A549 (cell line): ENCODE measurements around the gene KCTD4. TPM values are rescaled to one million over a fixed set of nuclear protein-coding genes. Genes with fewer than 3 reads are reported as not detected.
A peak's percentile ranks its signal among the peaks of the same experiment; 100 is the strongest.

ENCODE experiments used
- ATAC-seq, 2 experiments: fragments of 200-7000 bp in 1 of 2; fragments of >200 bp in 1 of 2; cut with Nextera tagmentation in 1 of 2; cut with Tn5 transposase in 1 of 2; 3 replicates each; pipeline versions ENCODE4 v1.8.0 to v1.9.1; 2018 to 2020; ENCODE audit warnings: mild to moderate bottlenecking in 1 of 2, moderate library complexity in 1 of 2
- CTCF ChIA-PET: fragments of 300-600 bp; sonication (Branson Sonifier 250); formaldehyde crosslinking; extraction: SDS; loops from one replicate; lab custom pipeline; 2021; ENCODE audit warnings: antibody characterized with exemption, inconsistent platforms; lab: Yijun Ruan, JAX
- POLR2A ChIA-PET: fragments of 350-600 bp; formaldehyde crosslinking; extraction: SDS; loops from one replicate; lab custom pipeline; 2021; ENCODE audit warnings: antibody characterized with exemption, inconsistent platforms; lab: Yijun Ruan, JAX
- DNase-seq, 2 experiments: peaks; one replicate each; pipeline versions ENCODE4 v3.0.0 to v3.0.0-alpha.2; 2011 to 2016; ENCODE audit warnings: low read depth in 1 of 2, low spot score in 1 of 2
- FAIRE-seq: peaks from 2 replicates; lab custom pipeline; 2011; peaks lifted over from hg19 to GRCh38; lab: Jason Lieb, UNC
- H3K27ac ChIP-seq, 2 experiments: fragments of >200 bp; sonication (Bioruptor Twin); formaldehyde crosslinking; 3 replicates each; pipeline ENCODE4 v1.5.1; 2016 to 2017
- H3K4me1 ChIP-seq: fragments of >200 bp; sonication (Bioruptor Twin); formaldehyde crosslinking; 3 replicates; pipeline ENCODE4 v1.6.1; 2016
- H3K4me2 ChIP-seq: fragments of >200 bp; sonication (Bioruptor Twin); formaldehyde crosslinking; 3 replicates; pipeline ENCODE4 v1.6.1; 2016
- H3K4me3 ChIP-seq: fragments of >200 bp; sonication (Bioruptor Twin); formaldehyde crosslinking; 3 replicates; pipeline ENCODE4 v1.5.1; 2016
- H3K9me3 ChIP-seq: fragments of >200 bp; sonication (Bioruptor Twin); formaldehyde crosslinking; 3 replicates; pipeline ENCODE4 v1.6.1; 2016
- ATOH8 ChIP-seq: fragments of 250-450 bp; sonication (Bioruptor Pico); IDR thresholded peaks from 2 replicates; pipeline ENCODE4 v1.5.0; 2020; ENCODE audit warnings: low read depth, mild to moderate bottlenecking, moderate library complexity
- BCL3 ChIP-seq: fragments of >200 bp; sonication (Bioruptor Twin); formaldehyde crosslinking; IDR thresholded peaks from 3 replicates; pipeline ENCODE4 v1.6.1; 2016
- CBX8 ChIP-seq: fragments of 200-600 bp; sonication (generic); IDR thresholded peaks from 2 replicates; pipeline ENCODE4 v1.6.1; 2016
- CHD2 ChIP-seq: fragments of 150-350 bp; IDR thresholded peaks from 2 replicates; pipeline ENCODE4 v1.6.1; 2014; ENCODE audit warnings: low read length; ENCODE audit not compliant: partially characterized antibody
- CTCF ChIP-seq: fragments of >200 bp; sonication (Bioruptor Twin); formaldehyde crosslinking; IDR thresholded peaks from 3 replicates; pipeline ENCODE4 v1.5.1; 2016
- E2F6 ChIP-seq: IDR thresholded peaks from 2 replicates; pipeline ENCODE4 v1.6.1; 2012; ENCODE audit warnings: low read depth, borderline replicate concordance
- ELK1 ChIP-seq: fragments of 150-350 bp; IDR thresholded peaks from 2 replicates; pipeline ENCODE4 v1.6.1; 2014; ENCODE audit warnings: low read depth, mild to moderate bottlenecking, low read length
- ESRRA ChIP-seq: fragments of 150-350 bp; IDR thresholded peaks from 2 replicates; pipeline ENCODE4 v1.6.1; 2014; ENCODE audit warnings: mild to moderate bottlenecking, low read length, borderline replicate concordance
- FOSB ChIP-seq: fragments of 250-450 bp; sonication (Bioruptor Pico); IDR thresholded peaks from 2 replicates; pipeline ENCODE4 v1.5.0; 2020; ENCODE audit warnings: mild to moderate bottlenecking, moderate library complexity
- HDAC2 ChIP-seq: fragments of 200-600 bp; sonication (generic); IDR thresholded peaks from 2 replicates; pipeline ENCODE4 v1.6.1; 2016
- HMGXB4 ChIP-seq: fragments of 250-450 bp; sonication (Bioruptor Pico); IDR thresholded peaks from 2 replicates; pipeline ENCODE4 v1.5.0; 2021; ENCODE audit warnings: mild to moderate bottlenecking, moderate library complexity, borderline replicate concordance
- HOXA7 ChIP-seq: fragments of 250-450 bp; sonication (Bioruptor Pico); IDR thresholded peaks from 2 replicates; pipeline ENCODE4 v1.5.0; 2020; ENCODE audit warnings: mild to moderate bottlenecking, moderate library complexity
- HOXB5 ChIP-seq: fragments of 250-450 bp; sonication (Bioruptor Pico); IDR thresholded peaks from 2 replicates; pipeline ENCODE4 v1.5.0; 2020; ENCODE audit warnings: mild to moderate bottlenecking, moderate library complexity
- JUNB ChIP-seq: fragments of >200 bp; sonication (Bioruptor Twin); formaldehyde crosslinking; IDR thresholded peaks from 2 replicates; pipeline ENCODE4 v1.6.1; 2016
- MAFK ChIP-seq: fragments of 450-650 bp; IDR thresholded peaks from 2 replicates; pipeline ENCODE4 v1.6.1; 2014; ENCODE audit not compliant: partially characterized antibody
- NFE2L2 ChIP-seq: fragments of 150-350 bp; conservative IDR thresholded peaks from 2 replicates; pipeline ENCODE4 v1.6.1; 2014; ENCODE audit warnings: low read length
- PBX3 ChIP-seq: IDR thresholded peaks from 2 replicates; pipeline ENCODE4 v1.6.1; 2012
- POLR2A ChIP-seq: IDR thresholded peaks from 2 replicates; pipeline ENCODE4 v1.6.1; 2012; ENCODE audit warnings: mild to moderate bottlenecking, low read length
- RAD21 ChIP-seq, 2 experiments: fragments of >200 bp in 1 of 2; sonication (Bioruptor Twin) in 1 of 2; formaldehyde crosslinking in 1 of 2; IDR thresholded peaks in 1 of 2; conservative IDR thresholded peaks in 1 of 2; 2 replicates in 1 of 2; 3 replicates in 1 of 2; pipeline ENCODE4 v1.6.1; 2012 to 2018; ENCODE audit warnings: inconsistent platforms in 1 of 2
- SMC3 ChIP-seq: fragments of >200 bp; sonication (Bioruptor Twin); formaldehyde crosslinking; IDR thresholded peaks from 3 replicates; pipeline ENCODE4 v1.6.1; 2018; ENCODE audit warnings: inconsistent platforms
- SREBF2 ChIP-seq: fragments of 450-650 bp; IDR thresholded peaks from 2 replicates; pipeline ENCODE4 v1.6.1; 2014; ENCODE audit warnings: mild to moderate bottlenecking, moderate library complexity
- TP53 ChIP-seq: fragments of 250-450 bp; sonication (Bioruptor Pico); IDR thresholded peaks from 2 replicates; pipeline ENCODE4 v1.5.0; 2021; ENCODE audit warnings: mild to moderate bottlenecking, moderate library complexity
- ZNF302 ChIP-seq: fragments of 250-450 bp; sonication (Bioruptor Pico); IDR thresholded peaks from 2 replicates; pipeline ENCODE4 v1.9.0; 2021; ENCODE audit warnings: inconsistent platforms, mild to moderate bottlenecking, moderate library complexity
- WGBS: methylation state at CpG from one replicate; pipeline ENCODE4 v1.1.6; 2017; ENCODE audit errors: missing lambda C conversion rate; 5-methylcytosine and 5-hydroxymethylcytosine counted together
- polyA plus RNA-seq, 4 experiments: library from polyadenylated mRNA; depleted of rRNA in 3 of 4; stranded (reverse); fragments of >200 nt; fragmentation: RNase III in 1 of 4; extraction: RNeasy Plus Mini Kit Qiagen cat#74134 plus additional on column Dnase treatment in 1 of 4; gene quantifications; 2 replicates in 3 of 4; 3 replicates in 1 of 4; pipeline ENCODE4 v1.2.3, GENCODE V29; 2011 to 2017

The KCTD4 gene
- polyA plus RNA-seq, 2 of the 4 experiments (the other 2 are of a cell fraction) = not detected

- POLR2A ChIA-PET = no interaction called here
- WGBS = 88% methylated on average over 1 of the region's 1 CpG
- FAIRE-seq (no peak), ATAC-seq (no peak), DNase-seq (no peak)
- Histone ChIP-seq H3K27ac (no peak overlapping the region), H3K9me3 (no peaks in the 10 kb centered on the region), H3K4me1 (peaks cover 40% of the 10 kb centered on the region), H3K4me2 (no peak overlapping the region), H3K4me3 (no peak overlapping the region)
- TF ChIP-seq HMGXB4 = no peak
- TF ChIP-seq NFE2L2 = no peak
- TF ChIP-seq ELK1 = no peak
- no peak for TF ChIP-seq FOSB (CRISPR knock-in tag)
- TF ChIP-seq PBX3 = no peak
- no peak for TF ChIP-seq CHD2
- TF ChIP-seq MAFK = no peak
- no peak for TF ChIP-seq ATOH8
- no peak for TF ChIP-seq ESRRA
- TF ChIP-seq HDAC2 = no peak
- no peak for TF ChIP-seq JUNB
- TF ChIP-seq SREBF2 = no peak
- no peak for TF ChIP-seq SMC3
- no peak for TF ChIP-seq E2F6
- no peak for TF ChIP-seq POLR2A
- TF ChIP-seq CBX8 = no peak
- no peak for TF ChIP-seq ZNF302
- TF ChIP-seq TP53 (CRISPR knock-in tag) = no peak
- TF ChIP-seq HOXA7 (CRISPR knock-in tag) = no peak
- no peak for TF ChIP-seq HOXB5 (CRISPR knock-in tag)
- CTCF ChIA-PET = interaction anchor here (3.4 kb wide), 1 partner anchor 86 kb away, joined by 20 read pairs; no protein-coding TSS in a partner anchor
Measured at GRCh38 chr13:45195421-45195820, 5.4 kb downstream of the KCTD4 start.

- FAIRE-seq (no peak), DNase-seq (peak in 1 of 2 experiments; percentile 33), ATAC-seq (peak in 1 of 2 experiments; percentile 72; a peak in 3 of 6 replicates)
- ChIA-PET POLR2A (interaction anchor here (1.0 kb wide), 1 partner anchor 87 kb away, joined by 3 read pairs; no protein-coding TSS in a partner anchor), CTCF (interaction anchor here (1.0 to 3.4 kb wide), 4 partner anchors 11 to 114 kb away, joined by 3 to 20 read pairs (median 6); no protein-coding TSS in a partner anchor)
- TF ChIP-seq RAD21 (conservative IDR thresholded peaks at IDR 0.05 in 1 of 2, IDR thresholded peaks at IDR 0.05 in 1 of 2) = peak; percentile 50 to 66
- TF ChIP-seq CTCF = peak; percentile 29; the same call in 1 of the 3 replicates
- TF ChIP-seq ESRRA = no peak
- TF ChIP-seq BCL3 = no peak
- Histone ChIP-seq H3K4me3 (no peak overlapping the region), H3K27ac (no peak overlapping the region), H3K4me2 (0 out of 3 replicates have a peak overlapping the region, but pooled peaks have one; percentile 19), H3K9me3 (no peaks in the 10 kb centered on the region), H3K4me1 (peaks cover 40% of the 10 kb centered on the region)
- WGBS = 67% methylated on average over 15 of the region's 15 CpGs
Measured at GRCh38 chr13:45194081-45194939, 6.5 kb downstream of the KCTD4 start.
